HG03108 (cell line): ENCODE measurements around the gene CEMIP.

ENCODE experiments used
- ATAC-seq: cut with Tn5 transposase; IDR thresholded peaks from one replicate; pipeline ENCODE4 v1.9.1; 2021; ENCODE audit warnings: moderate library complexity; ENCODE audit not compliant: unreplicated experiment

Gene CEMIP

DNA sequence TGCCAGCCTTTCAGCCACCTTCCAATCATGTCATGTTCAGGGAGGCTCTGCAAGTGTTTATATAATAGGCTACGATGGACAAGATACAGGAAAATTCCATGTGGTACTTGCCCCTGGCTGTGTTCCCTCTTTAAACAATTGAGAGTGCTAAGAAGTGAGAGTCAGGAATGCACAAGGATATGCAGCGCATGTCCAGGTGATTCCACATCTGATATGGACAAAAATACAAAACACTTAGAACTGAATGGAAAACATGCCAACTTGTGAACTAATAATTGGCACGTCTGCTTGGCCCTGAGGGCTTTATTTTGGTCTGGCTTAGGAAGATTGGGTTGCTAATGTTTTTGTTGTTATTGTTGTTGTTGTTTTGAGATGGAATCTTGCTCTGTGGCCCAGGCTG lies 100.9 kb downstream of the CEMIP start:
- no peak for ATAC-seq

DNA sequence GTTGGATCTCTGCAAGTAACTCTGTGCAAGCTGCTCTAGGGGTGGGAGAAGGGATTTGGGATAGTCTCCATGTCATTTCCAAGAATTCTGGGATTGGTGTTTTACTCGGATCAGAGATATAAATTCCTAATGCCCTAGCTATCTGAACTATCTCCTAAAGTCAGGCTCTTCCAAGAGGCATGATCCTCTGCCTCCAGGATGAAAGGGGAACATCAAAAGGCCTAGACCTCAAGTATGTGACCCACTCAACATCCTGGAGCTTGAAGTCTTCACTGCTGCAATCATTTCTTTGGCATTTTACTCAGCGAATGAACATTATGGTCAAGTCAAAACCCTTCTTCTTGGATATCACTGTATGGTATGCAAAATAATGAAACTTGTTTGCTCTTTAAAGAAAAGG lies 104.5 kb downstream of the CEMIP start:
- no peak for ATAC-seq

DNA sequence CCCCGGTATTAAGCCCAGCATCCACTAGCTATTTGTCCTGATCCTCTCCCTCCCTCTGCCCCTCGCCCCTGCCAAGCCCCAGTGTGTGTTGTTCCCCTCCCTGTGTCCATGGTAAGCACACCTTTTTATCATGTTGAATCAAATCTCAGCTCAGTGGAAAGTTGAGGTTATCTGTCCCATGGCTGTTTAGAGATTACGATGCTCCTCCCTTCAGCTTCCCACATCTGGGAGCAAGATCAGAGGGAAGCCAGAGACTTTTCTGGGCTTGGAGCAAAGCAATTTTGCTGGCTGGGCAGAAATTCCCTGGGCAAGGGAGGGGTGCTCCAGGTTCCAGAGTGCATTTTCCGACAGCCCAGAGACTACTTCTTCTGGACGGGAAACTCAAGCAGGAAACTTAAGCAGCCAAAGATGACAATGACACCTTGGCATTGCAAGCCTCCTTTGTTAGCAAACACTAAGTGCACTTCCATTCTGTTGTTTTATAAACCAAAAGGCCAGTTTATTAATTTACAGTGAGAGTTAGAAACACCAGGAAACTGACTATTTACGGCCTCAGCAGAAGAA lies 105.9 kb downstream of the CEMIP start:
- ATAC-seq: no peak

DNA sequence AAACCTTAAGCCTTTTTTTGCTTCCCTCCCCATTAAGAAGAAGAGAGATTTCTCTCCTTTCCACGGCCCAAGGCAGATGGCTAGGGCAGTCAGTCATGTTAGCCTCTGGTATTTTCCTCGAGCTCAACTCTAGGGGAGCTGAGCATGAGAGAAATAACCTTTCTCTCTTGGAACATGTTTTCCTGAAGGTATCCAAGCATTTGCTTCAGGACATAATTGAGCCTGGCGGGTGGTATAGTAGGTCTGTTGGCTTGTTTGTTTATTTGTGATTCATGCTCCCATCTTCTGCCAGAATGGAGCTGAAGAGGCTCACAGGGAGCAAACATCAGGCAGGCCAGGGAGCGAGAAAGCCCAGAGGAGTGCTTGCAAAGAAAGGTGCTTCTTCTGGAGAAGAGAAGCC lies 108.0 kb downstream of the CEMIP start:
- ATAC-seq: no peak

DNA sequence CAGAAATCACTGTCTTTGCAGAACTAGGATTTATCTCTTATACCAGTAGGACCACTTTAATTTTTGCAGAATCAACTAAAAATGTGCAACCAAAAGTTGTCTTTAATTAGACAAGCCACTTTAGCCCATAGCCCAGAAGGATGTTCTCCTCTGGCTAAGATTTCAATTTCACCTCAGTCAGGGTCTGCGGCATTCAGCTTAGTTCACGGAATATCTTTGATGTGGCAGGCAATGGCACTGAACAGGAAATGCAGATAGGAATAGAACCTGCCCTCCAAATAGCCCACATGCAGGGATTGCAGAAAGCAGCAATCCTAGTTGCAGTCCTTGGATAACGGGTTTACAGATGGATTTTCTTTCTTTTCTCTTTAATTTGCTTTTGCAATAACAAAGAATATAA lies 109.7 kb downstream of the CEMIP start:
- ATAC-seq: no peak

DNA sequence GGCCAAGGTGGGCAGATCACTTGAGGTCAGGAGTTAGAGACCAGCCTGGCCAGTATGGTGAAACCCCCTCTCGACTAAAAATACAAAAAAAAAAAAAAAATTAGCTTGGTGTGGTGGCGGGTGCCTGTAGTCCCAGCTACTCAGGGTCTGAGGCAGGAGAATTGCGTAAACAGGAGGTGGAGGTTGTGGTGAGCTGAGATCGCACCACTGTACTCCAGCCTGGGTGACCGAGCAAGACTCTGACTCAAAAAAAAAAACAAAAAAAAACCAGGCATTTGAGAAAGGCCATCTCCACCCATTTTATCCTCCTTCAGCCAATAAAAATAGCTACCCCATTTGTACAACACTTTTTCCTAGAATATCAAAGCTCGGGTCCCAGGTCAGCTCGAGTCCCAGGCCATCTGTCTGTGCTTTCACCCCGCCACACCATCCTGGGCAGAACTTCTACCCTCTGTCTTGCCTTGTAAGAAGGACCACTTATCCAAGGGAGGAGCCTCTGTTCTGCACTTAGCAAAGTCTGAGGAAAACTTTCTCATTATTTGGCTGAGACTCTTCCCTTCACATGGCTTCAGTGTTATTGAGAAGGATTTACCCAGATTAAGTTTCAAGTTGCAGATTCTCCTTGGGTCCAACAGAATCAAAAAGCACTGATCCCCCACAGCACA lies 111.3 kb downstream of the CEMIP start:
- ATAC-seq: no peak

DNA sequence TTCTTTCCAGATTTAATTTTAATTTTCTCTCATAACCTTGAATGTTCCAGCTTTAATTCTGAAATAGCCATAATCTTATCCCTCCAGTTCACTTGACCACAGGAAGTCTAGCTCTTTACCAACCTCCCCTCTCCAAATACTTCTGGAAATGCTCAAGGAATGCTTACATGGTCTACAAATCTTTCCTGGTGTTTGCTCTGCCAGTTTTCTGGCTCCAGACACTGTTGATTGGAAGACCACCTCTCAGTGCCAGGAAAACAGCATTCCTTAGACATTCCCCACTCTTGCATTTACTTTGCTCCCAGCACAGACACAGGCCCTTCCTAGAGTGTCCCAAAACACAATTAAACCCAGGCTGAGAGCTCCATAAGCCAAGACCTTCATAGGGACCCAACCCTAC lies 111.8 kb downstream of the CEMIP start:
- ATAC-seq: no peak

DNA sequence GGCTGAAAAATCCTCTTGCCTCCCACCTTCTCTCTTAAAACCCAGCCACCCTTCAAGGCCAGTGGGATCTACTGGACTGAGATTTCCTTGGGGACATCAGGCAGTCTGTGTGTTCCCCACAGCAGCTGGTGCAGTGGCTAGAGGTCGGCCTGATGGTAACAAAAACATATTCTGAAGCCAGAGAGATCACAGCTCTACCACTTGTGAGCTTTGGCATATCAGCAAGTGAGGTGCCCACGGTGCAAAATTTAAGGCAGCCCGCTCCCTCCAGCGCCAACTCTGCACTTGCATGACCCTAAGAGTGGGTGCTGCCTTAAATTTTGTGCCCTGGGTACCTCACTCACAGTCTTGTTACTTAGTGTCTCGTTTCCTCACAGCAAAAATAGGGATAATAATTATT lies 113.2 kb downstream of the CEMIP start:
- ATAC-seq: no peak

DNA sequence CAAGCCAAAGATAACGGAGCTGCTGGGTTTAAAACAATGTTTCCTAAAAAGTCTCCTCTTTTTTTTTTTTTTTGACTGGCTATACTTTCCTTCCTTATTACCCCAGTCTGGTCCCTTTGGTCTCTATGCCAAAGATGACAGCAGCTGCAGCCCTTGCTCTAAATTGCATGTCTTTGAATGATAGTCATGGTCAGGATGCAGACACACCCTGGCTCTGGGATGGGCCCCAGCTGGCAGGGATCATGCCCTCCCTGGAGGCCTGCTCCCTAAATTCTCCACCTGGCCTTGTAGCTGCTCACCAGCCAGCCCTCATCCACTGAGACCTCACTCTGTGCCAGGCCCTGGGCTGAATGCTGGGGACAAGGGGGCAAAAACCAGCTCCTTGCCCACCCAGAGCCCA lies 114.6 kb downstream of the CEMIP start:
- ATAC-seq: no peak

DNA sequence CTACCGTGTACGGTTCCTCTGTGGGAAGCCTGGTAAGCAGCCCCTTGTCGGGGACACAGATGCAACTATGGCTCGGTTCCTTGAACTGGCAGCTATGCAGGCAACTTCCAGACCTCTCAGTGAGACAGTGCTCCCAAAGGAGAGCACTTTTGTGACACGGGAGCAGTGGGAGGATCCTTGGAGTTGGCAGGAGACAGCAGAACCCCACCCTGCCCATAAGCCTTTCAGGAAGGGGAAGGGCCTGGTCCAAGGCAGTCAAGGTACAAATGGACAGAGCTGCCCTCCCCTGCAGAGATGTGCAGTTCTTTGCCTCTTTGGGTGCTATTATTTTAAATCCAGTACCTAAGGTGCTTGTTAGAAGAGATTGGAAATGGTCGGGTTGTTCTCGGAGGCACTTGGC lies 115.9 kb downstream of the CEMIP start:
- no peak for ATAC-seq

DNA sequence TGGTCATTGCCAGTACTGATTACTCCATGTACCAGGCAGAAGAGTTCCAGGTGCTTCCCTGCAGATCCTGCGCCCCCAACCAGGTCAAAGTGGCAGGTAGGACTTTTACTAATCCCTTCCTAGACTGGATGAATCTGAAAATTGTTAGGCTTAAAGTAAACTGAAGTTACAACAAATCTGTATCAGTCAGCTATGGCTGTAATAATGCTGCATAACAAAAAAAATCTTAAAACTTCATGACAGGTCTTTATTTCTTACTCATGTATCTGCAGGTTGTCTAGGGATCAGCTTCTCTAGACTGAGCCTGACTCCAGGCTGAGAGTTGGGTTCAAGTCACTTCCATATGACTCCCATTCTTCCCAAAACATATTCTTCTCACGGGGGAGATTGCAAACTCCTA lies 116.8 kb downstream of the CEMIP start:
- ATAC-seq: no peak

DNA sequence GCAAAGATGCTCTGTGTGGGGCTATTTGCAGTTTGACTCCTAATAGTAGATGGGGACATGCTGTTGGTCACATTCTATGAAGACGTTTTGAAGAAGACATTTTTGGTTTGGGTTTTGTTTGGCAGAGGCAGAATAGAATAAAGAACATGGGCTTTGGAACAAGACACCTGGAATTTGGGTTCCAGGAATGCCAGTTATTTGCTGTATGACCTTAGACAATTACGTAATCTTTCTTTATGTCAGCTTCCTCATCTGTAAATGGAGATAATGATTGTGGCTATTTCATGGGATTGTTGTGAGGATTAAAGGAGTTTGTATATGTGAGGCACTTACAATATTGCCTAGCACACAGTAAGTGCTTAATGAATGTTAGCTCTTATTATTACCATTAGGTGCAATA lies 118.9 kb downstream of the CEMIP start:
- ATAC-seq: no peak

DNA sequence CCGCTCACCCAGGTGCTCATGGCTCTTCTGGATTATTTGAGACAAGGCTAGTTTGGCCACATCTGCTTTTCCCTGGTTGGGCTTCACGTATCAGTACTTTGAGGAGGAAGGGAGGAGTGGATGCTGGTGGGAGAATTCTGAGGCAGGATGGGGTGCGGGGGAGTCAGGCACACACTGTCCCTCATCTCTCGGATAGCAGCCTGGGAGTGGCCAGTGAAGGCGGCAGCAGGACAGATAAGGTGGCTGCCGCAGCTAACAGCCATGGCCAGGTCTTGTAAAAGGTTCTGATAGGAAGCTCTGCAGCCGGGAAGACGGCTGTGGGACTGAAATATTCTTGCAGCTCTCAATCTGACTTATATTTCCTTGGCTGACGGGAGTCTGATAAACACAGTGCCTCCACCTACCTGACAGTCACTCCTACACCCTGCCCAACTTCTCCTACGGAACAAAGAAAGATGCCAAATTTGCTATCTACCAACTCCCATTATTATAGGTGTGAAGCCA lies 123.2 kb downstream of the CEMIP start:
- no peak for ATAC-seq

DNA sequence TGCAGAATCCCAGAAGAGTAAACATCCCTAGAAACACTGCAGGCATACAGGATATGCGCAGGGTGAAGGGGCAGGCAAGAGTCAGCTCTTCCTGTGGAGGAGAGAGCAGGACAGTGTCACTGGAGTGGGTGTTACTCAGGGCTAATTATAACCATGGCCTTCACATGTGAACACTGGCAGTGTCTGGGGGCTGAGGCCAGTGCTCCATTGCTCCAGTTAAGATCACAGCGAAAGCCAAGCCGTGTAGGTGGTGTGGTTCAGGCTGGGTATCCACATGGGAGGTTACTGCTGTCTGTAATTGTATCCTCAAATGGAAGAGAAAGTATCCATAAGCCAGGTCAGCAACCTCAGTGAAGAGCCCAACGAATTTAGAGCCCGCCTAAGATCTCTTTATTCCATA lies 125.8 kb downstream of the CEMIP start:
- no peak for ATAC-seq

DNA sequence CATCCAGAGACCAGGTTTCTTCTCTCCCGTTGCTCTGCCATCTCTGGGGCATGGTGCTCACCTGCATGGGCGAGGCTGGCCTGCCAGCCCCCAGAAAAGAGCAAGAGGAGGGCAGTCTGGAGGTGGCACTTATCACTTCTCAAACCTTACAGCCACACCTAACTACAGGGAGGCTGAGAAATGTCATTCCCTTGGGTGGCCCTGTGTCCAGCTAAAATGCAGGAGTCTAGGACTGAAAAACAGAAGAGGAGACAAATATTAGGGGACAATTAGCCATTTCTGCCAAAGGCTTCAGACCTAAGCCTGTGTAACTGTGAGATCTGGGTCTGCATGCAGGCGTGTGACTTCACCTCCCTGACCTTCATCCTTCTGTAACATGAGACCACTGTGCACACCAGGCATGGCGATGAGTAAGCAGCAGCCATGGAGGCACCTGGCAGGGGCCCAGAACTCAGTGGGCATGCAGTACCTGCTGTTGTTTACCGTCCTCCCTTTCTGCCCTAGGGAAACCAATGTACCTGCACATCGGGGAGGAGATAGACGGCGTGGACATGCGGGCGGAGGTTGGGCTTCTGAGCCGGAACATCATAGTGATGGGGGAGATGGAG lies 127.1 kb downstream of the CEMIP start:
- no peak for ATAC-seq

DNA sequence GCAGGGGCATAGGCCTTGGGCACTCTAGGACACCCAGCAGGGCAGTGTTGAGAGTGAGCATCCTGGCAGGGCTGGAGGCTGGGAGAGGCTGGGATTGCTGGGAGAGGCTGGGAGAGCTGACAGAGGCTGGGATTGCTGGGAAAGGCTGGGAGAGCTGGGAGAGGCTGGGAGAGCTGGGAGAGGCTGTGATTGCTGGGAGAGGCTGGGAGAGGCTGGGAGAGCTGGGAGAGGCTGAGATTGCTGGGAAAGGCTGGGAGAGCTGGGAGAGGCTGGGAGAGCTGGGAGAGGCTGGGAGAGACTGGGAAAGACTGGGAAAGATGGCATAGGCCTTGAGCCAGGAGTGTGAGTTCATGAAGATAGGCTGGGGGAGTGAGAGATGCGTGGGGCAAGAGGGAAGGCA lies 132.7 kb downstream of the CEMIP start:
- no peak for ATAC-seq

DNA sequence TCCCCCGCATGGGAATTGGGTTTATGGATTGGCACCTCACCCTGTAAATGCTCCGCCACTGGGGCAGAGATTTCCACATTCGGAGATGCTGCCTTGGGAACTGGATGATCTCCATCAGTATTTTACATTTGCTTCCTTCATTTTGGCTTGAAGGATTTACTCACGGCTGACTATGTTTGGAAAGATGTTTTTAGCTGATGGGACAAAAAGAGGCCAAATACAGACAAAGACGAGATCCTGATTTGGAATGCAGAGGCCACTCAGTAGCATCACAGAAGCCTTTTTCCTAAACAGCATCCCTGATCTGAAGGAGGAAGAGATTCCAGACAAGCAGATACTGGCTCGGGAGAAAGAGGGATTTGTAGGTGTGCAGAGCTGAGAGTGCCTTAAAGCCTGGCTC lies 133.5 kb downstream of the CEMIP start:
- ATAC-seq: no peak

DNA sequence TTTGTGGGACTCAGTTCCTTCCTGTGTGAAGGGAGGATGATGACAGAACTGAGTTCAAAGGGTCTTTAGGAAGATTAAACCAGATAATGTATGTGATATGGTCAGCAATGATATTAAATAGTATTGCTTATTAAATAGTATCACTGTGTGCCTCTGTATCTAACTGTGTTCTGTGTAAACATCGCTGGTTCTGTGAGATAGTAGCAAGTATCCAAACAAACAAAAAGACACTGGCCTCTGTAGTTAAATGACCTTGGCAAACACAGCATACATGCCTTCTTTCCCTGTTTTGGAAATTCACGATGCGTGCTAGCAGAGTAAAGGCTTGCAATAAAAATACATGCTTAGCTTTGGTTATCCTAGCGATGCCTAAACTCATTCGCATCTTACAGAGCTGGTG lies 134.4 kb downstream of the CEMIP start:
- ATAC-seq: no peak

DNA sequence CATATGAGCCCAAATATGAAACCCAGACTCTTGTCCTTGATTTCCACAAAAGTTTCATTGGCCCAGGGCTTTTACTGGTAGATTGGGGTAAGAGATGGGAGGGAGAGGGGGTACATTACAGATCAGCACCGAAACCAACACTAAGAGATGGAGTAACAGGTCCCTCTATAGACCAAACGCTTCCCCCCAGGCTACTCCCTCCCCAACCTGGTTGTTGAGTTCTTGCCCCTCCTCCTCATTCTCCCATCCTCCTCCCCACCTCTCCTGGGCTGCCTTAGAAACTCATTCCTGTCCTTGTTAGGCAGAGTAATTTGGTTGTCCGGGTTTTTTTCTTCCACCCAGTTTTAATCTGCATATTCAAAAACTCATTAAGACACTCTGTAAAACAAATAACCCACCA lies 136.3 kb downstream of the CEMIP start:
- ATAC-seq: no peak

DNA sequence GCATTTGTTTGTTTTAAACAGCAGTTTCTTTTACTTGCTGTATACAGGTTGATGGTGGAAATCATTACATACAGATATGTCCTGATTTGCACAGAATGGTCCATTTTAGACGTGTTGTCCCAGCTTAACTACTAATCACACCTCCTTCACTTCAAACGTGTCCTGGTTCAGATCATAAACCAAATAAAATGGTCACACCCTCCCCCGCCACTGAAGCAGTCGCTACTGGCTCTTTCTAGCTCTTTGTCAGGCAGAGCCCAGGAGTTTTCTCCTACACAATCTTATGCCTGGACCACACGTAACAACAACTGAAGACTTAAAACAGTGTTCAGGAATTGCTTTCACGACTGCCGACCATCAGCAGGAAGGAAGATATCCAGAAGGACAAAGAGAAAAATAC lies 136.9 kb downstream of the CEMIP start:
- no peak for ATAC-seq

DNA sequence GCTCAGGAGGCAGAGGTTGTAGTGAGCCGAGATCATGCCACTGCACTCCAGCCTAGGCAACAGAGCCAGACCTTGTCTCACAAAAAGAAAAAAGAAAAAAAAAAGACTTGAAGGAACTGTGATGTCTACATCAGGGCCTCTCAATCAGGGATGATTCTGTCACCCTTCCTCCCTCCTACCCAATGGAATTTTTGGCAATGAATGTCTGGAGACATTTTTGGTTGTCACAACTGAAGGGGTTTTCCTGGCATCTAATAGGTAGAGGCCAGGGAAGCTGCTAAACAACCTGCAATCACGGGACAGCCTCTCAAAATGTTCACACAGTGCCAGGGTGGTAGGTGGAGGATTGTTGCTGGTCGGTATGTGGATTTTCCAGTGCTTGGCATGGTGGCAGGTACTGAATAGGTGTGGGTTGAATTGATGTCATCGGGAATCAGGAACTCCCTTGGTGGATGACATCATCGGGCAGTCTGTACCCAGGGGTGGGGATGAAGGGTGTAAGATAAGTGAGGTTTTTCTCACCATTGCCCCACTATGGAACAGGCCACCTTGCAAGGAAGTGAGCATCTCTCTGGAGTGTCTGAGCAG lies 139.1 kb downstream of the CEMIP start:
- no peak for ATAC-seq

DNA sequence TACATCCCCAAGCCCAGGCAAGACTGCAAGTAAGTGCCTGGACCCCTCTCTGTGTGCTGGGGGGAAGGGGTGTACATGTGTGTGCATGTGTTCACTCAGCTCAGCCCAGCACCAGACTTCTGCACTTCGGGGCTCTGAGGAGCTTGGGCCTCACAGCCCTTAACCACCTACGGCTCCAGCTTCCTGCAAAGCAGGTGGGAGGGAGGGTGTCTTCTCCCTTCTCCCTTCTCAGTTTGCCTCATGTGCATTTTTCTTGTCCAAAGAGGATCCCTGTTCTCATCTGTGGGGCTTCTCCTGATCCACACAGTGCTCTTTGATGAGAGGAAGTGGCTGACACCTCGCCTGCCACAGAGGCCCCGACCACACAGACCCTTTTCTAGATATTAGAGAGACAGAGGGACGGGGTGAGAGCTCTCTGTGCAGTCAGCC lies 141.1 kb downstream of the CEMIP start:
- ATAC-seq: no peak
